ENCODE data around the gene TAPT1.
"Not testable (repeated sequence)": the region's sequence is repeated elsewhere in the genome, so short reads cannot be mapped to it uniquely, and the experiment has no call there.

Gene TAPT1

GRCh38 chr4:16186986-16187385, 39.3 kb downstream of the TAPT1 start:
- in situ Hi-C loops (cut with MboI; ENCODE audit: low sequenced_read_pairs) = no loop called here

GRCh38 chr4:16183604-16184003, 42.7 kb downstream of the TAPT1 start:
- in situ Hi-C loops (cut with MboI; ENCODE audit: low sequenced_read_pairs) = no loop called here

GRCh38 chr4:16176621-16177020, 49.6 kb downstream of the TAPT1 start:
- in situ Hi-C loops (cut with MboI; ENCODE audit: low sequenced_read_pairs) = no loop called here

- in situ Hi-C loops (cut with MboI; ENCODE audit: low sequenced_read_pairs) = no loop called here
Measured at GRCh38 chr4:16171831-16172230, 54.4 kb downstream of the TAPT1 start.

- in situ Hi-C loops (cut with MboI; ENCODE audit: low sequenced_read_pairs) = no loop called here
Measured at GRCh38 chr4:16169490-16169889, 56.8 kb downstream of the TAPT1 start.

GRCh38 chr4:16168710-16169388, 57.4 kb downstream of the TAPT1 start:
- in situ Hi-C loops (cut with MboI; ENCODE audit: low sequenced_read_pairs) = no loop called here

- in situ Hi-C loops (cut with MboI; ENCODE audit: low sequenced_read_pairs) = no loop called here
Measured at GRCh38 chr4:16168144-16168543, 58.1 kb downstream of the TAPT1 start.

GRCh38 chr4:16165931-16166330, 60.3 kb downstream of the TAPT1 start:
- in situ Hi-C loops (cut with MboI; ENCODE audit: low sequenced_read_pairs) = no loop called here

GRCh38 chr4:16162891-16163290, 63.4 kb downstream of the TAPT1 start:
- in situ Hi-C loops (cut with MboI; ENCODE audit: low sequenced_read_pairs) = no loop called here

GRCh38 chr4:16161851-16162408, 64.3 kb downstream of the TAPT1 start:
- in situ Hi-C loops (cut with MboI; ENCODE audit: low sequenced_read_pairs) = no loop called here

- in situ Hi-C loops (cut with MboI; ENCODE audit: low sequenced_read_pairs) = no loop called here
Measured at GRCh38 chr4:16160457-16160856, 65.8 kb downstream of the TAPT1 start.

GRCh38 chr4:16159286-16159685, 67.0 kb downstream of the TAPT1 start:
- in situ Hi-C loops (cut with MboI; ENCODE audit: low sequenced_read_pairs) = no loop called here

- in situ Hi-C loops (cut with MboI; ENCODE audit: low sequenced_read_pairs) = no loop called here
Measured at GRCh38 chr4:16158504-16158852, 67.8 kb downstream of the TAPT1 start.

GRCh38 chr4:16157609-16158503, 68.4 kb downstream of the TAPT1 start:
- in situ Hi-C loops (cut with MboI; ENCODE audit: low sequenced_read_pairs) = no loop called here

- in situ Hi-C loops (cut with MboI; ENCODE audit: low sequenced_read_pairs) = no loop called here
Measured at GRCh38 chr4:16155528-16156169, 70.6 kb downstream of the TAPT1 start.

GRCh38 chr4:16154451-16154850, 71.8 kb downstream of the TAPT1 start:
- in situ Hi-C loops (cut with MboI; ENCODE audit: low sequenced_read_pairs) = no loop called here

- in situ Hi-C loops (cut with MboI; ENCODE audit: low sequenced_read_pairs) = no loop called here
Measured at GRCh38 chr4:16150716-16151115, 75.6 kb downstream of the TAPT1 start.

- in situ Hi-C loops (cut with MboI; ENCODE audit: low sequenced_read_pairs) = not testable (repeated sequence)
Measured at GRCh38 chr4:16144913-16145312, 81.4 kb downstream of the TAPT1 start.

GRCh38 chr4:16142598-16143310, 83.5 kb downstream of the TAPT1 start:
- in situ Hi-C loops (cut with MboI; ENCODE audit: low sequenced_read_pairs) = no loop called here

- in situ Hi-C loops (cut with MboI; ENCODE audit: low sequenced_read_pairs) = no loop called here
Measured at GRCh38 chr4:16140879-16141249, 85.4 kb downstream of the TAPT1 start.
